Astrocyte (in vitro differentiated cells and primary cell): ENCODE data around the gene TPRX1.

Source experiments
- CTCF ChIP-seq: IDR thresholded peaks from 2 replicates; pipeline ENCODE4 v1.5.1; 2011; ENCODE audit warnings: low read depth, mild to moderate bottlenecking, inconsistent platforms, low read length, moderate library complexity; ENCODE audit not compliant: insufficient read depth
- EZH2 ChIP-seq: IDR thresholded peaks from 2 replicates; pipeline ENCODE4 v1.6.1; 2012; ENCODE audit warnings: mild to moderate bottlenecking, low read length, inconsistent platforms; ENCODE audit not compliant: insufficient read depth

- TF ChIP-seq CTCF, result no peak
- TF ChIP-seq EZH2, result no peak
Measured at GRCh38 chr19:47758443-47758804, 45.9 kb downstream of the TPRX1 start.
